ENCODE measurements around the gene TADA2B.

Gene TADA2B

DNA sequence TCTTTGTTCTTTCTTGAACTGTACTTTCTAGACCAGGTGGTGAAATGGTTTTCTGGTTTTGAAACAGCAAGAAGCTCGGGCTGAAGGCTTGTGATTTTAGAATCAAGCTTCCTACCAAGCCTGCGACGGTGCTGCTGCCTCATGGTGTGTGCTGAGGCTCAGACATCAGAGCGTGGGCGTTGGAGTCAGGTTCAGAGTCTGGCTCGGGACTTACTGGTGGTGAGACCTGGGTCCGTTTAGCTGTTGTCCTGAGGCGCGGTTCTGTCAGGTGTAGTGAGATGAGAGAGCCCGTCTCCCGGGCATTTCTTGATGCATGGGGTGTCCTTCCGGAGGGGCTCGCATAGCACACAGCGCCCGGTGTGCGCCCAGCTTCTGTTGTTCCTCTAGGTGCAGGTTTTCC, 19.7 kb upstream of the TADA2B start:
- H3K4me3 ChIP-seq = no peak overlapping the region
- no peak for DNase-seq (ENCODE audit: low spot score)
- TF ChIP-seq, protein P1, sequence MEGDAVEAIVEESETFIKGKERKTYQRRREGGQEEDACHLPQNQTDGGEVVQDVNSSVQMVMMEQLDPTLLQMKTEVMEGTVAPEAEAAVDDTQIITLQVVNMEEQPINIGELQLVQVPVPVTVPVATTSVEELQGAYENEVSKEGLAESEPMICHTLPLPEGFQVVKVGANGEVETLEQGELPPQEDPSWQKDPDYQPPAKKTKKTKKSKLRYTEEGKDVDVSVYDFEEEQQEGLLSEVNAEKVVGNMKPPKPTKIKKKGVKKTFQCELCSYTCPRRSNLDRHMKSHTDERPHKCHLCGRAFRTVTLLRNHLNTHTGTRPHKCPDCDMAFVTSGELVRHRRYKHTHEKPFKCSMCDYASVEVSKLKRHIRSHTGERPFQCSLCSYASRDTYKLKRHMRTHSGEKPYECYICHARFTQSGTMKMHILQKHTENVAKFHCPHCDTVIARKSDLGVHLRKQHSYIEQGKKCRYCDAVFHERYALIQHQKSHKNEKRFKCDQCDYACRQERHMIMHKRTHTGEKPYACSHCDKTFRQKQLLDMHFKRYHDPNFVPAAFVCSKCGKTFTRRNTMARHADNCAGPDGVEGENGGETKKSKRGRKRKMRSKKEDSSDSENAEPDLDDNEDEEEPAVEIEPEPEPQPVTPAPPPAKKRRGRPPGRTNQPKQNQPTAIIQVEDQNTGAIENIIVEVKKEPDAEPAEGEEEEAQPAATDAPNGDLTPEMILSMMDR (IDR thresholded peaks at IDR 0.05) = no peak
- H3K27ac ChIP-seq = no peak overlapping the region

DNA sequence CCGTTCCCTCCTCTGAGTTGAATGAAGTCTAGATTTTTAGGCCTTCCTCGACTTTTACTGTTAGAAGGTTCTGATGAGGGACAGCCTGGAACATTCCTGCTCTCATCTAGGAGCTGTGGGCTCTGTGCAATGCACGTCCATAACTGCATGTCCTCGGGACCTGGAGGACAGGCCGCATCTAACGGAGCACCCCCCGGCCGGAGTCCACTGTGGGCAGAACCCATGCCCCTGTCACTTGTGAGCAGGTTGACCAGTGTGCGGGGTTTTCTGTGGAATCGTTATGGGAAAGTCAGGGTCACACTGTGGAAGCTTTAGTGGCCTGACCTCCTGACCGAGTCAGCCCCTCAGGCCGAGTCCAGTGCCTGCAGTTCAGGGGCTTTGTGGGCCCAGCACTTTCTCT, 19.3 kb upstream of the TADA2B start:
- no peak overlapping the region for H3K4me3 ChIP-seq
- no peak for DNase-seq (ENCODE audit: low spot score)
- TF ChIP-seq, protein P1 (IDR thresholded peaks at IDR 0.05) = no peak
- H3K27ac ChIP-seq = no peak overlapping the region

DNA sequence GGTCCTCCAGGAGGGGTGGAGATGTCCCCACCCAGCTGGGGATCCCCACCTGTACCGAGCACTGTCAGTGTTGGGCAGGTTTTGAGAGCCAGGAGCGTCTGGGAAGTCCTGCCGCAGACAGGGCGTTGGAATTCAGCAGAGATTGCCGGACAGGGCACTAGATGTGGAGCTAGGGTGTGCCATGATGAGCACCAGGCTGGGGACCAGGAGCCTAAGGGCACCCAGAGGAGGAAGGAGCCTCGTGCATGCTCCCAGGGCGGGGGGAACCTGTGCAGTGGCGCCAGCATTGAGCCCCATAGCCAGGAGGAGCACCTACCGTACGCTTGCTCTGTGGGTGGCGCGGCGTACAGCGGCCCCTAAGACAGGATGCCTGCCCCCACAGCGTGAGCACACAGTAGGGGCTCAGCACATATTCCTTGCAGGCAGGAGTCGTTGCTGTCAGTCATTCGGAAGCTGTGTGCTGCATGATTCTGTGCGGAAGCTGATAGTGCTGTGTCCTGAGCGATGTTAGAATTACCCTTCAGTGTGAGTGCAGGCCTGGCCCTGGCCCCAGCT, 18.8 kb upstream of the TADA2B start:
- DNase-seq (ENCODE audit: low spot score) = no peak
- TF ChIP-seq, protein P1 (IDR thresholded peaks at IDR 0.05) = no peak
- Histone ChIP-seq H3K4me3 (no peak overlapping the region), H3K27ac (no peak overlapping the region)

DNA sequence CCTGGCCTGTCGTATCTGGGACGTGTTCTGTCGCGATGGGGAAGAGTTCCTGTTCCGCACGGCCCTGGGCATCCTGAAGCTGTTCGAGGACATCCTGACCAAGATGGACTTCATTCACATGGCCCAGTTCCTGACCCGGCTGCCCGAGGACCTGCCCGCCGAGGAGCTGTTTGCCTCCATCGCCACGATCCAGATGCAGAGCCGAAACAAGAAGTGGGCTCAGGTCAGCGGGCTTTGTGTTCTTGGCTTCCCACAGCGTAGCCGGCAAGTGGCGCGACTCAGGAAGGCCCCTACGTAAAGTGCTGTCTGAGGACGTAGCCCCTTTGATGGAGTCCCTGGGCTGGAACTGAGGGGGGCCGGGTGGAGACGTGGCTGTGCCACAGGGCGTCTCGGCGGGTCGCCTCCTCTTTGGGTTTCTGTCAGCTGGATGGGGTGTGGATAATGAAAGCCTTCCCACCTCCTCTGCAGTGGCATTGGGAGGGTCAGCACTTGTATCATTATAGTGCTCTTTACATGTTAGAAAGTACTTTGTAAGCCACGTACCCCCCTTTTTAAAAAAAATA, 18.1 kb upstream of the TADA2B start:
- no peak for DNase-seq (ENCODE audit: low spot score)
- Histone ChIP-seq H3K4me3 (no peak overlapping the region), H3K27ac (no peak overlapping the region)
- TF ChIP-seq, protein P1 (IDR thresholded peaks at IDR 0.05) = no peak

DNA sequence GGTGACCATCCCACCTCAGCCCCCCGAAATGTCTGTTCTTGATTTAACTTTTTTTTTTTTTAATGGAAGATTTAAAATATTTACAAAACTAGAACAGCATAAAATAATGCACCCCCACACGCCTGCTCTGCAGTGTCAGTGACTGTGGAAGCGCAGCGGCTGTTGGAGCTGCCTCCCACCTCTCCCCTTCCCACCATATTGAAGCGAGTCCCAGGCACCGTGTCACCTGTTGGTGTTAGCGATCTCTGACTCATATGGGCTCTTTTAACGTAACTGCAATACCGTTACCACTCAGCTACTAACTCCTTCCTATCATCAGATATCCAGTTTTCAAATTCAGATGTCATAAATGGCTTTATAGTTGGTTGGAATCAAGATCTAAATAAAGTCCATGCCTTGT, 17.1 kb upstream of the TADA2B start:
- no peak overlapping the region for H3K27ac ChIP-seq
- TF ChIP-seq, protein P1 (IDR thresholded peaks at IDR 0.05) = no peak
- H3K4me3 ChIP-seq = no peak overlapping the region
- no peak for DNase-seq (ENCODE audit: low spot score)

DNA sequence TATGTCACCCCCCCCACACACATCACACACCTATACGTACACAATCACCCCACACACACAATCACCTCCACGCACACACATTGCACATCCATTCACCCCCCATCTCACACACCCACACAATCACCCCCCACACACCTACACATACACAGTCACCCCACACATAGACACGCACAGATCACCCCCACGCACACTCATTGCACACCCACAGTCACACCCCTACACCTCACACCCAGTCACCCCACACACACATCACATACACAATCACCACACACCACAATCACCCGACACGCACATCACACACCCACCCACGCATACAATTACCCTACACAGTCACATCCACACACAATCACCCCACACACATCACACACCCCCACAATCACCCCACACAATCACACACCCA, 15.9 kb upstream of the TADA2B start:
- no peak overlapping the region for H3K27ac ChIP-seq
- DNase-seq (ENCODE audit: low spot score) = no peak

DNA sequence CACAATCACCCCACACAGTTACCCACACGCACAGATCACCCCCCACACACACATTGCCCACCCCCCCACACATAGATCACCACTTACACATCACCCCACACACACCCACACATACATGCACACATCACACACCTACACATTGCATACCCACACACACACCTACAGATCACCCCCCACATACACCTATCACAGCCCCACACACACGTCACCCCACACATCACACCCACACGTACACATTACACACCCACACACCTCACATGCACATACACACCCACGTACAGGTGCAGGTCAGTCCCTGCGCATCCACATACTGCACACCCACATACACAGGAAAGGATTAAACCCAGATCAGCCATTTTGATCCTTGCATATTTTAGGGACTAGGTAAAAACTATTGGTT, 15.3 kb upstream of the TADA2B start:
- no peak for DNase-seq (ENCODE audit: low spot score)

More for the DNA sequence above, 15.9 kb upstream of the TADA2B start:
- TF ChIP-seq, protein P1 (IDR thresholded peaks at IDR 0.05) = no peak
- no peak overlapping the region for H3K4me3 ChIP-seq

More for the DNA sequence above, 15.3 kb upstream of the TADA2B start:
- H3K27ac ChIP-seq = no peak overlapping the region
- TF ChIP-seq, protein P1 (IDR thresholded peaks at IDR 0.05) = no peak
- H3K4me3 ChIP-seq = no peak overlapping the region

Data from coronary artery (tissue), 2 donors.